H1 (cell line): ENCODE results near the gene SNX7. TPM values are rescaled to one million over a fixed set of nuclear protein-coding genes. Genes with fewer than 3 reads are reported as not detected.

ENCODE experiments used
- CTCF ChIA-PET: fragments of 300-600 bp; sonication (Branson Sonifier 250); formaldehyde crosslinking; loops from one replicate; lab custom pipeline; 2021; ENCODE audit not compliant: partially characterized antibody; lab: Charles Lee
- POLR2A ChIA-PET: fragments of 300-600 bp; sonication (Branson Sonifier 250); formaldehyde crosslinking; loops from one replicate; lab custom pipeline; 2021; ENCODE audit warnings: inconsistent platforms; ENCODE audit not compliant: partially characterized antibody; lab: Charles Lee
- DNase-seq, 2 experiments: peaks; one replicate each; pipeline versions ENCODE4 v3.0.0 to v3.0.0-alpha.2; 2010 to 2022; ENCODE audit warnings: low spot score in 2 of 2, low read depth in 1 of 2, mixed read lengths in 1 of 2
- FAIRE-seq: peaks from 2 replicates; lab custom pipeline; 2011; peaks lifted over from hg19 to GRCh38; lab: Jason Lieb, UNC
- H2AFZ ChIP-seq: 2 replicates; pipeline ENCODE4 v1.8.1; 2012; ENCODE audit warnings: low read length, inconsistent platforms
- H2AK5ac ChIP-seq: 2 replicates; pipeline ENCODE4 v1.6.1; 2013; ENCODE audit warnings: low read depth, low read length
- H2BK120ac ChIP-seq: replicated peaks from 2 replicates; pipeline ENCODE3; 2013; ENCODE audit warnings: low read depth, low read length, inconsistent platforms
- H2BK12ac ChIP-seq: 2 replicates; pipeline ENCODE4 v1.6.1; 2013; ENCODE audit warnings: low read depth, low read length
- H2BK15ac ChIP-seq: 2 replicates; pipeline ENCODE4 v1.6.1; 2013; ENCODE audit warnings: low read length
- H2BK20ac ChIP-seq: 2 replicates; pipeline ENCODE4 v1.6.1; 2013; ENCODE audit warnings: low read length
- H2BK5ac ChIP-seq: 2 replicates; pipeline ENCODE4 v1.6.1; 2013; ENCODE audit warnings: low read depth, low read length
- H3K14ac ChIP-seq: 2 replicates; pipeline ENCODE4 v1.6.1; 2013; ENCODE audit warnings: inconsistent platforms; ENCODE audit not compliant: insufficient read length
- H3K18ac ChIP-seq: 2 replicates; pipeline ENCODE4 v1.6.1; 2013; ENCODE audit warnings: low read length; ENCODE audit errors: extremely low read depth
- H3K23ac ChIP-seq: 2 replicates; pipeline ENCODE4 v1.6.1; 2013; ENCODE audit warnings: inconsistent platforms; ENCODE audit not compliant: insufficient read length
- H3K23me2 ChIP-seq: 2 replicates; pipeline ENCODE4 v1.6.1; 2013; ENCODE audit warnings: low read depth, low read length
- H3K27ac ChIP-seq: 2 replicates; pipeline ENCODE4 v1.6.1; 2011; ENCODE audit warnings: low read depth, low read length, inconsistent platforms
- H3K27me3 ChIP-seq, 4 experiments: replicated peaks in 1 of 4; 1 replicate in 1 of 4; 2 replicates in 3 of 4; pipeline versions ENCODE4 v1.6.1 to v1.8.1; 2011 to 2013; ENCODE audit warnings: low read length in 3 of 4, mild to moderate bottlenecking in 3 of 4, inconsistent platforms in 2 of 4, mixed read lengths in 2 of 4, moderate library complexity in 1 of 4; ENCODE audit not compliant: control insufficient read depth in 3 of 4, insufficient read depth in 3 of 4; ENCODE audit errors: extremely low read depth in 1 of 4
- H3K36me3 ChIP-seq, 4 experiments: 2 replicates each; pipeline versions ENCODE4 v1.6.1 to v1.8.1; 2011 to 2013; ENCODE audit warnings: mild to moderate bottlenecking in 4 of 4, low read length in 3 of 4, moderate library complexity in 2 of 4, control low read depth in 1 of 4, inconsistent platforms in 1 of 4; ENCODE audit not compliant: insufficient read depth in 4 of 4, control insufficient read depth in 2 of 4
- H3K4ac ChIP-seq: replicated peaks from 2 replicates; pipeline ENCODE3; 2013; ENCODE audit warnings: low read length, low read depth, mixed read lengths, inconsistent platforms; ENCODE audit not compliant: insufficient read length
- H3K4me1 ChIP-seq, 4 experiments: replicated peaks in 1 of 4; 1 replicate in 1 of 4; 2 replicates in 3 of 4; pipeline versions ENCODE4 v1.6.1 to v1.8.1; 2011 to 2013; ENCODE audit warnings: low read length in 3 of 4, inconsistent platforms in 2 of 4, mixed read lengths in 1 of 4; ENCODE audit not compliant: insufficient read depth in 4 of 4, control insufficient read depth in 3 of 4
- H3K4me2 ChIP-seq, 2 experiments: 2 replicates each; pipeline versions ENCODE4 v1.6.1 to v1.8.1; 2011 to 2013; ENCODE audit warnings: low read depth in 2 of 2, low read length in 2 of 2, control low read depth in 1 of 2, inconsistent platforms in 1 of 2, mild to moderate bottlenecking in 1 of 2; ENCODE audit not compliant: insufficient read depth in 1 of 2
- H3K4me3 ChIP-seq, 4 experiments: fragments of 200-600, 300-600 bp in 1 of 4; sonication (generic), shearing (Covaris generic), sonication (Bioruptor Twin) in 1 of 4; 2 replicates each; pipeline versions ENCODE4 v1.5.1 to v1.8.1; 2011 to 2016; ENCODE audit warnings: low read length in 4 of 4, low read depth in 3 of 4, control low read depth in 2 of 4, inconsistent platforms in 2 of 4, mild to moderate bottlenecking in 2 of 4, mixed read lengths in 1 of 4, moderate library complexity in 1 of 4; ENCODE audit not compliant: insufficient read depth in 2 of 4; ENCODE audit errors: extremely low read depth in 1 of 4
- H3K56ac ChIP-seq: replicated peaks from 2 replicates; pipeline ENCODE3; 2013; ENCODE audit warnings: low read depth, mild to moderate bottlenecking, mixed read lengths, low read length, inconsistent platforms; ENCODE audit not compliant: insufficient read length
- H3K79me1 ChIP-seq: 2 replicates; pipeline ENCODE4 v1.6.1; 2013; ENCODE audit warnings: low read depth, low read length, control low read depth
- H3K79me2 ChIP-seq, 2 experiments: 2 replicates each; pipeline versions ENCODE4 v1.6.1 to v1.8.1; 2012 to 2013; ENCODE audit warnings: low read length in 2 of 2, mild to moderate bottlenecking in 2 of 2, inconsistent platforms in 1 of 2; ENCODE audit not compliant: insufficient read depth in 2 of 2, control insufficient read depth in 1 of 2
- H3K9ac ChIP-seq, 4 experiments: replicated peaks in 1 of 4; 1 replicate in 1 of 4; 2 replicates in 3 of 4; pipeline versions ENCODE4 v1.6.1 to v1.8.1; 2011 to 2013; ENCODE audit warnings: low read depth in 3 of 4, low read length in 3 of 4, control low read depth in 2 of 4, mild to moderate bottlenecking in 2 of 4, moderate library complexity in 2 of 4, inconsistent platforms in 1 of 4; ENCODE audit errors: extremely low read depth in 1 of 4
- H3K9me3 ChIP-seq, 2 experiments: 2 replicates each; pipeline versions ENCODE4 v1.6.1 to v1.8.1; 2012 to 2013; ENCODE audit warnings: mild to moderate bottlenecking in 2 of 2, moderate library complexity in 2 of 2, control low read depth in 1 of 2, inconsistent platforms in 1 of 2, low read depth in 1 of 2, low read length in 1 of 2, mixed read lengths in 1 of 2; ENCODE audit not compliant: insufficient read depth in 2 of 2
- H4K20me1 ChIP-seq, 2 experiments: replicated peaks in 1 of 2; 2 replicates each; pipeline versions ENCODE3 to v1.8.1; 2011 to 2013; ENCODE audit warnings: inconsistent platforms in 2 of 2, low read length in 2 of 2, mild to moderate bottlenecking in 1 of 2; ENCODE audit not compliant: insufficient read depth in 2 of 2, control insufficient read depth in 1 of 2
- H4K5ac ChIP-seq: 2 replicates; pipeline ENCODE4 v1.6.1; 2013; ENCODE audit warnings: low read length, low read depth, mixed read lengths, inconsistent platforms; ENCODE audit not compliant: insufficient read length
- H4K8ac ChIP-seq: 2 replicates; pipeline ENCODE4 v1.8.0; 2013; ENCODE audit warnings: mild to moderate bottlenecking, moderate library complexity, low read length, inconsistent platforms; ENCODE audit not compliant: insufficient read depth; ENCODE audit errors: extremely low read depth
- H4K91ac ChIP-seq: replicated peaks from 2 replicates; pipeline ENCODE3; 2013; ENCODE audit warnings: low read length, mixed read lengths, inconsistent platforms; ENCODE audit not compliant: insufficient read length
- ASH2L ChIP-seq: fragments of 200-600, 300-600 bp; sonication (generic); IDR thresholded peaks from one replicate; pipeline ENCODE4 v1.7.1; 2017; ENCODE audit warnings: low read length
- BCL11A ChIP-seq, 2 experiments: IDR thresholded peaks; one replicate each; pipeline ENCODE4 v1.6.1; 2011; ENCODE audit warnings: low read depth in 2 of 2, low read length in 2 of 2, mild to moderate bottlenecking in 2 of 2
- CBX5 ChIP-seq: fragments of 300-800, 300-1000 bp; sonication (generic); IDR thresholded peaks from 2 replicates; pipeline ENCODE4 v1.7.1; 2016; ENCODE audit warnings: antibody characterized with exemption, low read length, low read depth
- CHD1 ChIP-seq: IDR thresholded peaks from 2 replicates; pipeline ENCODE4 v1.6.1; 2012; ENCODE audit warnings: low read depth, low read length, improper control_type of control experiment
- EZH2 ChIP-seq: fragments of 200-600 bp; sonication (generic); IDR thresholded peaks from 2 replicates; pipeline ENCODE4 v1.7.1; 2012; ENCODE audit warnings: low read depth, mild to moderate bottlenecking, moderate library complexity, low read length, inconsistent platforms; ENCODE audit not compliant: severe bottlenecking
- FOSL1 ChIP-seq: IDR thresholded peaks from 2 replicates; pipeline ENCODE4 v1.6.1; 2011; ENCODE audit warnings: mild to moderate bottlenecking, low read depth, low read length, moderate library complexity; ENCODE audit not compliant: insufficient read depth
- KDM1A ChIP-seq: fragments of 200-600, 300-600 bp; sonication (generic); IDR thresholded peaks from 2 replicates; pipeline ENCODE4 v1.7.1; 2016; ENCODE audit warnings: mild to moderate bottlenecking, low read length, borderline replicate concordance
- KDM4A ChIP-seq: IDR thresholded peaks from one replicate; pipeline ENCODE4 v1.7.1; 2012; ENCODE audit warnings: low read depth, mild to moderate bottlenecking, moderate library complexity, low read length, inconsistent platforms; ENCODE audit not compliant: severe bottlenecking
- POLR2AphosphoS5 ChIP-seq: IDR thresholded peaks from 2 replicates; pipeline ENCODE4 v1.6.1; 2011; ENCODE audit warnings: low read depth, low read length
- SIX5 ChIP-seq: IDR thresholded peaks from 2 replicates; pipeline ENCODE4 v1.6.1; 2011; ENCODE audit warnings: mild to moderate bottlenecking, low read depth, low read length
- SUZ12 ChIP-seq: fragments of 200-600 bp; sonication (generic); IDR thresholded peaks from 2 replicates; pipeline ENCODE4 v1.6.1; 2012; ENCODE audit warnings: mild to moderate bottlenecking, inconsistent platforms, low read length, moderate library complexity, mixed read lengths
- TEAD4 ChIP-seq: IDR thresholded peaks from 2 replicates; pipeline ENCODE4 v1.6.1; 2012; ENCODE audit warnings: low read depth, low read length, inconsistent platforms, mixed read lengths
- YY1 ChIP-seq: IDR thresholded peaks from 2 replicates; pipeline ENCODE4 v1.6.1; 2011; ENCODE audit warnings: low read depth, mild to moderate bottlenecking, low read length
- WGBS, 2 experiments: shearing (Covaris generic) in 1 of 2; methylation state at CpG; one replicate each; pipeline versions ENCODE4 v1.1.6 to v1.1.7; 2013 to 2015; ENCODE audit warnings: low lambda C conversion rate in 2 of 2, mixed read lengths in 2 of 2, inconsistent platforms in 1 of 2, low coverage in 1 of 2, missing lambda C conversion rate in 1 of 2; ENCODE audit not compliant: insufficient replicate concordance in 2 of 2, insufficient coverage in 1 of 2, insufficient read length in 1 of 2; ENCODE audit errors: extremely low coverage in 1 of 2, missing lambda C conversion rate in 1 of 2; 5-methylcytosine and 5-hydroxymethylcytosine counted together
- polyA plus RNA-seq, 7 experiments: library from polyadenylated mRNA; depleted of rRNA in 3 of 7; stranded (reverse) in 5 of 7; unstranded in 2 of 7; fragments of >200 nt in 5 of 7; fragments of 200-250 nt in 2 of 7; gene quantifications; 1 replicate in 5 of 7; 2 replicates in 1 of 7; 4 replicates in 1 of 7; pipeline versions ENCODE4 v1.2.1 to v1.2.3, GENCODE V29; 2011 to 2013; ENCODE audit warnings: missing spikeins in 2 of 7, mixed read lengths in 2 of 7
- total RNA-seq: library from RNA; stranded (reverse); fragmentation: NEBNext Ultra II Directional; extraction: Animal tissue kit (Norgen Biotek cat#: 25700); gene quantifications from 2 replicates; pipeline ENCODE4 v1.2.1, GENCODE V29; 2021
- TF ChIP-seq, protein P1 (sequence below): IDR thresholded peaks from 2 replicates; pipeline ENCODE4 v1.6.1; 2012; ENCODE audit warnings: inconsistent platforms
- TF ChIP-seq, protein P2 (sequence below): IDR thresholded peaks from 2 replicates; pipeline ENCODE4 v1.6.1; 2012; ENCODE audit warnings: inconsistent platforms

Gene SNX7
- total and polyA plus RNA-seq, 2 of the 8 experiments (the other 6 are each of a cell fraction or from before 2014, with no cell fraction given): 9.2 to 23.8 TPM

DNA sequence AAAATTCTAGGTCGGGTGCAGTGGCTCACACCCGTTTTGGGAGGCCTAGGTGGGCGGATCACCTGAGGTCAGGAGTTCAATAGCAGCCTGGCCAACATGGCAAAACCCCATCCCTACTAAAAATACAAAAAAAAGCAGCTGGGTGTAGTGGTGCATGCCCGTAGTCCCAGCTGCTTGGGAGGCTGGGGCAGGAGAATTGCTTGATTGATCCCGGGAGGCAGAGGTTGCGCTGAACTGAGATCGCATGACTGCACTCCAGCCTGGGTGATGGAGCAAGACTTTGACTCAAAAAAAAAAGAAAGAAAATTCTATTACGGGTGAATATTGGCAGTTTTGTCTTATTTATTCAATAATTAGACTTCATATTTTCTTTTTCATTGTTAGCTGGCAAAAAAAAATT lies 62.1 kb downstream of the SNX7 start:
- H2AFZ ChIP-seq: no peak overlapping the region
- no peaks in the 10 kb centered on the region for H3K79me2 ChIP-seq
- no peak overlapping the region for H3K23ac ChIP-seq
- FAIRE-seq: no peak
- H3K36me3 ChIP-seq: no peaks in the 10 kb centered on the region; a peak in 1 of 8 replicates
- H3K4me2 ChIP-seq: no peak overlapping the region
- no peak overlapping the region for H3K27ac ChIP-seq
- H2BK5ac ChIP-seq: no peak overlapping the region
- no peaks in the 10 kb centered on the region for H3K79me1 ChIP-seq
- 80% methylated on average over 8 of the region's 8 CpGs; no CpG with 5 or more reads in 1 of the 2 experiments for WGBS, 2 experiments
- no peak overlapping the region for H2BK120ac ChIP-seq
- ChIA-PET POLR2A (no interaction called here), CTCF (no interaction called here)
- TF ChIP-seq, protein P1, sequence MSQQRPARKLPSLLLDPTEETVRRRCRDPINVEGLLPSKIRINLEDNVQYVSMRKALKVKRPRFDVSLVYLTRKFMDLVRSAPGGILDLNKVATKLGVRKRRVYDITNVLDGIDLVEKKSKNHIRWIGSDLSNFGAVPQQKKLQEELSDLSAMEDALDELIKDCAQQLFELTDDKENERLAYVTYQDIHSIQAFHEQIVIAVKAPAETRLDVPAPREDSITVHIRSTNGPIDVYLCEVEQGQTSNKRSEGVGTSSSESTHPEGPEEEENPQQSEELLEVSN: no peak
- TF ChIP-seq POLR2AphosphoS5 (no peak), SUZ12 (no peak), YY1 (no peak), TEAD4 (no peak), KDM1A (no peak), SIX5 (no peak), ASH2L (no peak), CBX5 (no peak), BCL11A (IDR thresholded peaks at IDR 0.05; ENCODE audit: low read depth in 2 of 2, low read length in 2 of 2) (no peak), CHD1 (no peak), FOSL1 (no peak), KDM4A (no peak), EZH2 (no peak)
- TF ChIP-seq, protein P2, sequence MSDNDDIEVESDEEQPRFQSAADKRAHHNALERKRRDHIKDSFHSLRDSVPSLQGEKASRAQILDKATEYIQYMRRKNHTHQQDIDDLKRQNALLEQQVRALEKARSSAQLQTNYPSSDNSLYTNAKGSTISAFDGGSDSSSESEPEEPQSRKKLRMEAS: no peak
- DNase-seq: no peak
- H3K14ac ChIP-seq: no peak overlapping the region
- H2BK15ac ChIP-seq: no peak overlapping the region
- no peak overlapping the region for H2BK20ac ChIP-seq
- H4K20me1 ChIP-seq: no peaks in the 10 kb centered on the region
- no peak overlapping the region for H4K5ac ChIP-seq
- no peak overlapping the region for H2AK5ac ChIP-seq
- H3K4me3 ChIP-seq: no peak overlapping the region
- no peak overlapping the region for H4K91ac ChIP-seq
- H3K23me2 ChIP-seq: no peaks in the 10 kb centered on the region
- H3K4ac ChIP-seq: no peak overlapping the region
- H3K4me1 ChIP-seq: peaks cover 0 to 3% (median 0%) of the 10 kb centered on the region in 4 experiments; a peak in 1 of 7 replicates
- no peak overlapping the region for H3K9ac ChIP-seq
- no peaks in the 10 kb centered on the region for H3K9me3 ChIP-seq
- H3K56ac ChIP-seq: no peak overlapping the region
- H4K8ac ChIP-seq: no peak overlapping the region
- H2BK12ac ChIP-seq: no peak overlapping the region
- H3K27me3 ChIP-seq: no peaks in the 10 kb centered on the region
- H3K18ac ChIP-seq: no peak overlapping the region
